ENCODE measurements around the gene PRELID3B.

GRCh38 chr20:59040667-59041066 is 1.9 kb downstream of the PRELID3B start:
- no peak for TF ChIP-seq TAF1 (IDR thresholded peaks at IDR 0.05; ENCODE audit: low read depth)
- no peak for TF ChIP-seq YY1 (IDR thresholded peaks at IDR 0.05; ENCODE audit: low read depth)
- TF ChIP-seq REST (IDR thresholded peaks at IDR 0.05; ENCODE audit: low read depth) = no peak
- no peak for TF ChIP-seq EGR1 (IDR thresholded peaks at IDR 0.05)
- no peak for TF ChIP-seq CREB1 (IDR thresholded peaks at IDR 0.05; ENCODE audit: low read depth)
- no peak for TF ChIP-seq RAD21 (IDR thresholded peaks at IDR 0.05; ENCODE audit: low read depth)
- TF ChIP-seq EP300 (IDR thresholded peaks at IDR 0.05; ENCODE audit: borderline replicate concordance) = no peak
- TF ChIP-seq TCF12 (IDR thresholded peaks at IDR 0.05; ENCODE audit: low read depth) = no peak
- TF ChIP-seq MAX (IDR thresholded peaks at IDR 0.05) = no peak
- no peak for TF ChIP-seq USF1 (IDR thresholded peaks at IDR 0.05)
- no peak for TF ChIP-seq FOXM1 (IDR thresholded peaks at IDR 0.05; ENCODE audit: borderline replicate concordance, low read depth)
- TF ChIP-seq NFIC (IDR thresholded peaks at IDR 0.05) = no peak
- TF ChIP-seq TEAD4 (IDR thresholded peaks at IDR 0.05) = no peak

Measured in Ishikawa (cell line).